A172 (cell line): ENCODE measurements around the gene ARID5A. TPM values are rescaled to one million over a fixed set of nuclear protein-coding genes. Genes with fewer than 3 reads are reported as not detected.
A peak's percentile ranks its signal among the peaks of the same experiment; 100 is the strongest.

Source experiments
- DNase-seq: peaks from one replicate; pipeline ENCODE4 v3.0.0-alpha.2; 2015; ENCODE audit warnings: low spot score
- total RNA-seq: library from RNA; depleted of rRNA; stranded (reverse); fragments of >200 nt; shearing (Covaris generic); gene quantifications from 2 replicates; pipeline ENCODE4 v1.2.3, GENCODE V29; 2014

The ARID5A gene
- total RNA-seq, 1 experiment from 2014 or later, result 6.9 TPM

GRCh38 chr2:96506016-96506906 is 30.3 kb upstream of the ARID5A start:
- no peak for DNase-seq

GRCh38 chr2:96506907-96507240 is 29.7 kb upstream of the ARID5A start:
- no peak for DNase-seq

- DNase-seq, result no peak
Measured at GRCh38 chr2:96507957-96508520, 28.5 kb upstream of the ARID5A start.

GRCh38 chr2:96508521-96509113 is 27.9 kb upstream of the ARID5A start:
- no peak for DNase-seq

- DNase-seq, result peak; percentile 81
Measured at GRCh38 chr2:96509114-96509846, 27.3 kb upstream of the ARID5A start.

- DNase-seq, result no peak
Measured at GRCh38 chr2:96509847-96510230, 26.7 kb upstream of the ARID5A start.

GRCh38 chr2:96510931-96511595 is 25.5 kb upstream of the ARID5A start:
- no peak for DNase-seq

- DNase-seq, result no peak
Measured at GRCh38 chr2:96511851-96512250, 24.7 kb upstream of the ARID5A start.

GRCh38 chr2:96512341-96512740 is 24.2 kb upstream of the ARID5A start:
- DNase-seq, result no peak

- no peak for DNase-seq
Measured at GRCh38 chr2:96514521-96514920, 22.0 kb upstream of the ARID5A start.

GRCh38 chr2:96517079-96517478 is 19.5 kb upstream of the ARID5A start:
- no peak for DNase-seq

GRCh38 chr2:96520231-96520630 is 16.3 kb upstream of the ARID5A start:
- no peak for DNase-seq

- no peak for DNase-seq
Measured at GRCh38 chr2:96520697-96521096, 15.9 kb upstream of the ARID5A start.

- no peak for DNase-seq
Measured at GRCh38 chr2:96521219-96521618, 15.3 kb upstream of the ARID5A start.

- no peak for DNase-seq
Measured at GRCh38 chr2:96522304-96523203, 14.0 kb upstream of the ARID5A start.

GRCh38 chr2:96523659-96524481 is 12.7 kb upstream of the ARID5A start:
- DNase-seq, result no peak

- no peak for DNase-seq
Measured at GRCh38 chr2:96524482-96525210, 11.9 kb upstream of the ARID5A start.

- DNase-seq, result no peak
Measured at GRCh38 chr2:96525211-96525507, 11.4 kb upstream of the ARID5A start.

GRCh38 chr2:96526101-96526591 is 10.4 kb upstream of the ARID5A start:
- DNase-seq, result no peak
